Activated naive CD8-positive, alpha-beta T cell treated with anti-CD3 and anti-CD28 coated beads, Interleukin-2, amount 10 ng/mL, durations not matched to agents 7 days and 5 days (primary cell): ENCODE measurements around the gene TWSG1. TPM values are rescaled to one million over a fixed set of nuclear protein-coding genes. Genes with fewer than 3 reads are reported as not detected.

Experiments used
- ATAC-seq: fragments of 150-1000 bp; cut with Tn5 transposase; one replicate; pipeline ENCODE4 v1.10.0; 2021; ENCODE audit warnings: low read depth, moderate library complexity
- POLR2A ChIA-PET: fragments of 350-600 bp; sonication (Branson Sonifier 250); formaldehyde crosslinking; loops from one replicate; lab custom pipeline; 2021; ENCODE audit warnings: antibody characterized with exemption; lab: Charles Lee
- DNase-seq: peaks from one replicate; pipeline ENCODE4 v3.0.0; 2021
- H3K27ac Mint-ChIP-seq: one replicate; pipeline ENCODE4 v1.8.0; 2022; ENCODE audit warnings: mild to moderate bottlenecking, mixed read lengths
- H3K27me3 Mint-ChIP-seq: one replicate; pipeline ENCODE4 v1.8.0; 2022; ENCODE audit warnings: mild to moderate bottlenecking, moderate library complexity, mixed read lengths
- H3K36me3 Mint-ChIP-seq: one replicate; pipeline ENCODE4 v1.8.0; 2021; ENCODE audit warnings: mild to moderate bottlenecking, mixed read lengths
- H3K4me1 Mint-ChIP-seq: one replicate; pipeline ENCODE4 v1.8.0; 2021; ENCODE audit warnings: mixed read lengths
- H3K4me3 Mint-ChIP-seq: one replicate; pipeline ENCODE4 v1.8.0; 2022; ENCODE audit warnings: mild to moderate bottlenecking, moderate library complexity, mixed read lengths
- H3K9me3 Mint-ChIP-seq: one replicate; pipeline ENCODE4 v1.8.0; 2021; ENCODE audit warnings: mixed read lengths
- total RNA-seq, 2 experiments: library from RNA; stranded (reverse); gene quantifications; one replicate each; pipeline ENCODE4 v1.2.3, GENCODE V29; 2021

Gene TWSG1
- total RNA-seq, 2 experiments from 2014 or later, result 9.0 to 10.4 TPM

GRCh38 chr18:9322744-9323143 is 11.8 kb upstream of the TWSG1 start:
- Mint-ChIP-seq H3K27ac (no peak overlapping the region), H3K4me1 (no peaks in the 10 kb centered on the region), H3K36me3 (no peaks in the 10 kb centered on the region), H3K9me3 (peaks cover 3% of the 10 kb centered on the region), H3K4me3 (no peak overlapping the region), H3K27me3 (peaks cover 7% of the 10 kb centered on the region)
- POLR2A ChIA-PET, result no interaction called here
- ATAC-seq, result no peak
- DNase-seq, result no peak

GRCh38 chr18:9323750-9324445 is 10.7 kb upstream of the TWSG1 start:
- Mint-ChIP-seq H3K36me3 (no peaks in the 10 kb centered on the region), H3K9me3 (peaks cover 3% of the 10 kb centered on the region), H3K27ac (no peak overlapping the region), H3K4me1 (no peaks in the 10 kb centered on the region), H3K4me3 (no peak overlapping the region), H3K27me3 (peaks cover 5% of the 10 kb centered on the region)
- POLR2A ChIA-PET, result no interaction called here
- DNase-seq, result no peak
- no peak for ATAC-seq

DNA sequence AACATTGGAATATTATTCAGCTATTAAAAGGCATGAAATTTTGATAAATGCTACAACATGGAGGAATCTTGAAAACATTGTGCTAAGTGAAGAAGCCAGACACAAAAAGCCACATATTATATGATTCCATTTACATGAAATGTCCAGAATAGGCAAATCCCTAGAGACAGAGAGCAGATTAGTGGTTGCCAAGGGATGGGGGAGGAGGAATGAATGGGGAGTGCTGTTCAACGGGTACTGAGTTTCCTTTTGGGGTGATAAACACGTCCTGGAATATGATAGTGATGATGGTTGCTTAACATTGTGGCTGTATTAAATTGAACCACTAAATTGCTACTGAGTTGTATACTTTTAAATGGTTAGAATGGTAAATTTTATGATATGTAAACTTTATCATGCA is 8.9 kb upstream of the TWSG1 start:
- POLR2A ChIA-PET, result no interaction called here

GRCh38 chr18:9328776-9329175 is 5.8 kb upstream of the TWSG1 start:
- no peak for DNase-seq
- Mint-ChIP-seq H3K27me3 (peaks cover 20% of the 10 kb centered on the region), H3K4me3 (no peak overlapping the region), H3K4me1 (peaks cover 2% of the 10 kb centered on the region), H3K36me3 (peaks cover 1% of the 10 kb centered on the region), H3K9me3 (no peaks in the 10 kb centered on the region), H3K27ac (no peak overlapping the region)
- POLR2A ChIA-PET, result no interaction called here
- no peak for ATAC-seq

More for the DNA sequence above, 8.9 kb upstream of the TWSG1 start:
- H3K4me1 Mint-ChIP-seq, result no peaks in the 10 kb centered on the region
- no peak overlapping the region for H3K27ac Mint-ChIP-seq
- DNase-seq, result no peak
- no peak overlapping the region for H3K4me3 Mint-ChIP-seq
- no peaks in the 10 kb centered on the region for H3K9me3 Mint-ChIP-seq
- H3K27me3 Mint-ChIP-seq, result peaks cover 10% of the 10 kb centered on the region
- H3K36me3 Mint-ChIP-seq, result no peaks in the 10 kb centered on the region
- ATAC-seq, result no peak

DNA sequence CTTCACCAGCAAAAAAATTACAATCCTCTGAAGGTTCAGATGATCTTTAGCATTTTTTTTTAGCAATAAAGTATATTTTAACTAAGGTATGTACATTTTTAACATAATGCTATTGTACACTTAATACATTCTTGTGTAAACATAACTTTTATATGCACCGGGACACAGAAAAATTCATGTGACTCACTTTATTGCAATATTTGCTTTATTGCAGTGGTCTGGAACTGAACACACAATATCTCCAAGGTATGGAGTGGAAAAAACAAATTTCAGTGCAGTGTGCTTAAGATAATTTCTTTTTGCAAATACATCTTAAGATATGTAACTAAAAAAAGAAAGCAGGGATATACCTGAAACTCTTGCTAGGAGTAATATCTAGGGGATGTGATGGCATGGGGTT is 5.1 kb upstream of the TWSG1 start:
- Mint-ChIP-seq H3K4me1 (peaks cover 5% of the 10 kb centered on the region), H3K27me3 (peaks cover 21% of the 10 kb centered on the region), H3K4me3 (no peak overlapping the region), H3K36me3 (peaks cover 1% of the 10 kb centered on the region), H3K9me3 (no peaks in the 10 kb centered on the region), H3K27ac (no peak overlapping the region)
- DNase-seq (no peak), ATAC-seq (no peak)
- POLR2A ChIA-PET, result no interaction called here

- Mint-ChIP-seq H3K27me3 (peaks cover 21% of the 10 kb centered on the region), H3K4me1 (peaks cover 8% of the 10 kb centered on the region), H3K9me3 (no peaks in the 10 kb centered on the region), H3K4me3 (no peak overlapping the region), H3K27ac (no peak overlapping the region), H3K36me3 (peaks cover 1% of the 10 kb centered on the region)
- no peak for DNase-seq
- ATAC-seq, result no peak
- POLR2A ChIA-PET, result no interaction called here
Measured at GRCh38 chr18:9330419-9330818, 4.2 kb upstream of the TWSG1 start.

GRCh38 chr18:9333441-9334328 is 888 bp upstream of the TWSG1 start:
- H3K9me3 Mint-ChIP-seq, result no peaks in the 10 kb centered on the region
- peaks cover 18% of the 10 kb centered on the region for H3K27me3 Mint-ChIP-seq
- ATAC-seq (peak; percentile 32), DNase-seq (no peak)
- peaks cover 28% of the 10 kb centered on the region for H3K4me1 Mint-ChIP-seq
- H3K4me3 Mint-ChIP-seq, result peak overlapping the region; percentile 91
- H3K36me3 Mint-ChIP-seq, result peaks cover 1% of the 10 kb centered on the region
- POLR2A ChIA-PET, result interaction anchor here (0.6 to 1.2 kb wide), 4 partner anchors 14 to 517 kb away, joined by 3 to 5 read pairs (median 3); partner anchors contain the start of gene ANKRD12
- H3K27ac Mint-ChIP-seq, result peak overlapping the region; percentile 84

GRCh38 chr18:9334973-9335696 is 562 bp downstream of the TWSG1 start:
- DNase-seq, result no peak
- H3K36me3 Mint-ChIP-seq, result peaks cover 1% of the 10 kb centered on the region
- POLR2A ChIA-PET, result interaction anchor here (0.5 to 0.6 kb wide), 2 partner anchors 233 to 580 kb away, joined by 3 read pairs; no protein-coding TSS in a partner anchor
- no peaks in the 10 kb centered on the region for H3K9me3 Mint-ChIP-seq
- H3K4me3 Mint-ChIP-seq, result peak overlapping the region; percentile 91
- H3K27me3 Mint-ChIP-seq, result peaks cover 14% of the 10 kb centered on the region
- peak overlapping the region; percentile 58 for H3K27ac Mint-ChIP-seq
- peaks cover 28% of the 10 kb centered on the region for H3K4me1 Mint-ChIP-seq
- peak; percentile 34 for ATAC-seq

DNA sequence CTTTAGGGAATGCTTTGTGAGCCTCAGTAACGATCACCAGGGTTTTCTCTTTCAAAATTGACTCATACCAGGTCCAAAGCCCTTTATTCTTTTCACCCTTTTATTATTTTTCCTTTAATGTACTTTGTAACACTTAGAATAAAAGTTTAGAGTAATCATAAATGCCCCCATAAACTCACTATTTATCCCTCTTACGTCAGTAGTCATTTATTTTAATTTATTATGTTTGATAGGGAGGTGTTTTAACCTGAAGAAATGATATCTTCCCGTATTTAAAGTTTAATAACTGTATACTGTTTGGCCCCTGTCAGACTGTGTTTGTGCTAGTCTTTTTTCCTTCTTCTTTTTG is 1.1 kb downstream of the TWSG1 start:
- POLR2A ChIA-PET, result no interaction called here
- no peak for DNase-seq
- Mint-ChIP-seq H3K27me3 (peaks cover 14% of the 10 kb centered on the region), H3K4me1 (peaks cover 31% of the 10 kb centered on the region), H3K9me3 (no peaks in the 10 kb centered on the region), H3K36me3 (peaks cover 6% of the 10 kb centered on the region), H3K4me3 (peak overlapping the region; percentile 87), H3K27ac (no peak overlapping the region)
- no peak for ATAC-seq

DNA sequence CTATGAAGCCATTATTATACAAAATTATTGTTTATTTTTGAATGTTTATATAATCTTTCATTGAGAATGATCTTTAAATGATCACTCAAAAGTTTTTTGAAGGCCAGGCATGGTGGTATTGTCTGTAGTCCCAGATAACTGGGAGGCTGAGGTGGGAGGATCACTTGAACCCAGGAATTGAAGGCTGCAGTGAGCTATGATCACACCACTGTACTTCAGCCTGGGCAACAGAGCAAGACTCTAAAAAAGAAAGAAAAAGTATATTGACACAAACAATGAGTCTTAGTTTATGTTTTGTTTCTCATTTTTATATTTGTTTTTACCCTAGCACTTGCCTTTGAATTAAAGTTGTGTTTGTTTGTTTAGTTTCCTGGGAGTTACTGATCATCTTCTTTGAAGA is 2.3 kb downstream of the TWSG1 start:
- DNase-seq (no peak), ATAC-seq (no peak)
- Mint-ChIP-seq H3K27me3 (peaks cover 12% of the 10 kb centered on the region), H3K4me3 (no peak overlapping the region), H3K36me3 (peaks cover 10% of the 10 kb centered on the region), H3K4me1 (peaks cover 31% of the 10 kb centered on the region), H3K9me3 (no peaks in the 10 kb centered on the region), H3K27ac (no peak overlapping the region)
- POLR2A ChIA-PET, result no interaction called here

GRCh38 chr18:9337873-9338272 is 3.3 kb downstream of the TWSG1 start:
- Mint-ChIP-seq H3K4me1 (peaks cover 31% of the 10 kb centered on the region), H3K4me3 (no peak overlapping the region), H3K9me3 (no peaks in the 10 kb centered on the region), H3K27ac (peak overlapping the region; percentile 22), H3K36me3 (peaks cover 15% of the 10 kb centered on the region), H3K27me3 (peaks cover 4% of the 10 kb centered on the region)
- POLR2A ChIA-PET, result no interaction called here
- ATAC-seq, result peak; percentile 7
- no peak for DNase-seq

DNA sequence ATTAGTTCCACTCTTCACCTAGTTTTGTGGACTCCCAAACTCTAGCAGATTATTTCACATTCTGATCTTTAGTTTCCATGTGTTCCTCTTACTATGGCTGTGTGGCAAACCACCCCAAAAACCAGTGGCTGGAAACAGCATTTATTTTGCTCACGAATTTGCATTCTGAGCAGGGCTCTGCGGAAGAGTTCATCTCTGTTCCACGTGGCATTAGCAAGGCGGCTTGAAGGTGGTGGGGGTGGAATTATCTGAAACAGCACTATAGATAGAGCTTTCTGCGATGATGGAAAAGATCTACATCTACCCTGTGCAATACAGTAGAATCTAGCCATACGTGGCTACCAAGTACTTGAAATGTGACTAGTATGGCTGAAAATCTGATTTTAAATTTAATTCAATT is 5.9 kb downstream of the TWSG1 start:
- ATAC-seq, result no peak
- POLR2A ChIA-PET, result no interaction called here
- Mint-ChIP-seq H3K27ac (no peak overlapping the region), H3K9me3 (peaks cover 1% of the 10 kb centered on the region), H3K4me1 (peaks cover 22% of the 10 kb centered on the region), H3K36me3 (peaks cover 30% of the 10 kb centered on the region), H3K4me3 (no peak overlapping the region), H3K27me3 (no peaks in the 10 kb centered on the region)
- DNase-seq, result no peak

DNA sequence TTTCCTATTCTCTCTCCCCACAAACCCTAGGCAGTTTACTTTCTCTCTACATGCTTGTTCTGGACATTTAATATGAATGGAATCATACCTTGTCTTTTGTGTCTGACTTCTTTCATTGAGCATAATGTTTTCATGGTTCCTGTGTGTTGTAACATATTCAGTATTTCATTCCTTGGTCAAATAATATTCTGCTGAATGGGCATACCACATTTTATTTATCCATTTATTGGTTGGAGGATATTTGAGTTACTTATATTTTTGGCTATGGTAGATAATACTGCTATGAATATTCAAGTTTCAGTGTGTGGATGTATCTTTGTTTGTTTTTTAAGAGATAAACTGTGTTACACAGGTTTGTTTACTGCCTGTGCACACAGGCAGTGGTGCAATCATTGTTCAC is 9.0 kb downstream of the TWSG1 start:
- peaks cover 10% of the 10 kb centered on the region for H3K4me1 Mint-ChIP-seq
- DNase-seq (no peak), ATAC-seq (no peak)
- no peak overlapping the region for H3K27ac Mint-ChIP-seq
- POLR2A ChIA-PET, result no interaction called here
- peaks cover 1% of the 10 kb centered on the region for H3K9me3 Mint-ChIP-seq
- peaks cover 38% of the 10 kb centered on the region for H3K36me3 Mint-ChIP-seq
- H3K4me3 Mint-ChIP-seq, result no peak overlapping the region
- H3K27me3 Mint-ChIP-seq, result no peaks in the 10 kb centered on the region
